HEK293T (cell line): ENCODE measurements around the gene IRF2.

Source experiments
- FOXM1 ChIP-seq: fragments of 450-650 bp; IDR thresholded peaks from 2 replicates; pipeline ENCODE4 v1.6.1; 2017; ENCODE audit warnings: mild to moderate bottlenecking, borderline replicate concordance
- SUZ12 ChIP-seq: fragments of 450-650 bp; IDR thresholded peaks from 2 replicates; pipeline ENCODE4 v1.6.1; 2016; ENCODE audit warnings: mild to moderate bottlenecking

DNA sequence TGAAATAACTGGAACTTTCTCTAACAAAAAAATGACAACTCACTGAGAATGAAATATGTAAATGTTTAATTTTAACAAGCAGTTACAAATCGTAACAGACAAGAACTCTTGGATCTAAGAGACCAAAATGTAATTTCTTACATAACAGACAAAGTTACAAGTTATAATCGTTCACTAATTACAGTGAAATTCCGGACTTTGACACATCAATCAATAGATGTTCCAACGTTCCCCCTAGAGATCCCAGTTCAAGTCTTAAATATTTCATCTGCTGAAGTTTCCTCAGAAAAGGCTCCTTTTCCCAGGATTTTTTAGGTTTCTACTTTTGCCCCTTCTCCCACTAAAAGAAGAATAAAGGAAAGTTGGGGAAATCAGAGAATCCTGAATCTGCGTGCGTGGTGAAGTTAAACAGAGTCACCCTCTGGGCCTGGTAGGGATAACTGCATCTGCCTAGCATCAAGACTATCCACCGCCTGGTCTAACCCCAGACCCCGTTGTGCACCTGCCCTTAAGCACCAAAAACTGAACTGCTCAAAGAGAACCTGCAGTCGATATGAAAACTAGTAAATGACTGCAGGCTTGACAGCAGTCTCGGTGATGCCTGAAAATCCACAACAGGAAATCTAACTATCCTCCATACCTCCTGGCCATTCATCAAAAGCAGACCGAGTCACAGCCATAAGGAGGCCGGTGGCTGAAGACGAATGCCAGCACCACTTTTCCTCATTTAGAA, 2.3 kb downstream of the IRF2 start:
- no peak for TF ChIP-seq SUZ12
- TF ChIP-seq FOXM1: no peak
